Endometrium (tissue), 2 donors: ENCODE measurements around the gene KCNQ1OT1.

Source experiments
- FAIRE-seq: peaks from 2 replicates; lab custom pipeline; 2012; peaks lifted over from hg19 to GRCh38; lab: Jason Lieb, UNC
- donor health status: control.
- donor health status: control.

KCNQ1OT1 gene

DNA sequence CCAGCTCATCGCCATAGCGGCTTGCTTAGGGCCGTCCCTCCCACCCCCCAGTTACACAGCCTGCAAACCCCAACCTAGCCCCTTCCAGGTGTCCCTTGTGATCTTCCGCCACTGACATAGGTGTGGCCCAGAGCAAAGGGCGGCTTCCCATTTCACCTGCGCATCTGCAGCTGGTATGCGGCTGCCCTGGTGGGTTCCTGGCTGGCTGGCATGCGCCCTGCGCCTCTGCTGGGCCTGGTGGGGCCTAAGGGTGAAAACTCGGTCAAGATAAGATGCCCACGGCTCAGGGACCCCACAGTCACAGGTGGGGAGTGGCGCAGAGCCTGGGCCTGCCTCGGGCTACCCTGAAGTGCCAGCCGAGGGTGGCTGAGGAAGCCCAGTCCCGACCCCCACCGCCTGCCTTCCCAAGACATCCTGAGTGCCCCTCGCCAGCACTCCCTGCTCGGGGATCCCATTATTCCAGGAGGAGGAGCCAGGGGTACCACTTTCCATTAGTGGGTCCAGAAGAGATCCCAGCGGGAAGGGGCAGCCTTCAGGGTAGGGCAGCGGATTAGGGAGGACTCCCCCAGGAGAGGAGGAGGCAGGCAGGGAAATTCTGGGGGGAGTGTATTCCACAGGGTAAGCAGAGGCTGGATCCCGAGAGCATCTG is 36.9 kb upstream of the KCNQ1OT1 start:
- no peak for FAIRE-seq

DNA sequence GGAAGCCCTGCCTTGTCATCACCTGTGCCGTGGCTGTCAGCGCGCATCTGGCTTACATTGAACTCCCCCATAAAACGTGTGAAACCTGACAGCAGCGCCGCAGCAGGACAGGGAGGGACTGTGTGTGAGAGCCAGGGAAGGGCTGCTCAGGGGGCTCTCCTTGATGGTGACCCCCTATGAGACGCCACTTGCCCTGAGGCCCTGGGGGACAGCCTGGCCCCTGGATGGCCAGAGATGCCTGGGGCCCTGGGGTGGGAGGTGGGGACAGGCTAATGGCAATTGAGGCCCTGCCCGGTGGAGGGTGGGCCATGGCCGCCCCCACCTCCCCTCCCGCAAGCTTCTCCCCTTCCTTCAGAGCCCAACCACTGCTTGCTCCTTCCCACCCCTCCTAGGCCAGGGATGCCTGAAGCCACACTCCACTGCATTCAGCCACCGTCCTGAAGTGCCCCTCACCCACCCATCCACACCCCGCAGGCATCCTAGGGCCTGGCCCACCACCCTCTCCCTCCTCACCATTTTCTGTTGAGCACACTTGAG is 35.3 kb upstream of the KCNQ1OT1 start:
- no peak for FAIRE-seq

DNA sequence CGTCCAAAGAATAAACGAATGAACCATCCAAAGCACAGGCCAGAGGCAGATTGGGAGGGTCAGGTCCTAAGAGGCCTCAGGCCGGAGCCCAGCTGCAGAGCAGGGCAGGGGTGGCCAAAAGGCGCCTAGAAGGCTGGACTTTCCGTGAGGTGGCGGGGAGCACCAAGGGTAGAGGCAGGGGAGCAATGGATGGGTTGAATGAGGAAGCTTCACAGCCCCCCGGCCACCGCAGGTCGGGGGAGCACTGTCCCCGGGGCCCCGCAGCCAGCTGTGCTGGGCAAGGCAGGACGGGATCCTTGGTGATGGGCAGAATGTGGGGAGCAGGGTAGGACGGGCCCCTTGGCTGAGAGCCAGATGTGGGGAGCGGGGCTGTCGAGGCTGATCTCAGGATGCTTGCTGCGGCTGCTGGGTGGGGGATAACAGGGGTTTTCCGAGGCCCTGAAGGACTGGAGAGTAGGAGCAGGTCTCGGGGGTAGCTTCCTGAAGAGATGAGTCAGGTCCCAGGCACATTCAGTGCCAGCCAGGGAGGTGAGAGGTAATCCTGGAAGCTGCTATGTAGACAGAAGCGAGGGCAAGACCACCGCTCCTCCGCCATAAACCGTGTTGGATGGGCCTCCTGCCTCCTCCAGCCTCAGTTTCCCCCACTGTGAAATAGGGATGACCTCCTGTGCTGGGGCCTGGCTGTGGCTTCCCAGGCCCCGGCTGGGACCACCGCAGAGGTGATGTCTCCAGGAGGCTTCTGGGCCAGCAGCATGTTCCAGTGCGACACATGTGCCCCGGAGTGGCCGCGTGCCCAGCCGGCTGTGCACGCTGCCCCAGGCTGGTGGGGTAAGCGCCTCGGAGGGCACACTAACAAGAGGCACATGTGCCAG is 34.6 kb upstream of the KCNQ1OT1 start:
- FAIRE-seq: no peak

DNA sequence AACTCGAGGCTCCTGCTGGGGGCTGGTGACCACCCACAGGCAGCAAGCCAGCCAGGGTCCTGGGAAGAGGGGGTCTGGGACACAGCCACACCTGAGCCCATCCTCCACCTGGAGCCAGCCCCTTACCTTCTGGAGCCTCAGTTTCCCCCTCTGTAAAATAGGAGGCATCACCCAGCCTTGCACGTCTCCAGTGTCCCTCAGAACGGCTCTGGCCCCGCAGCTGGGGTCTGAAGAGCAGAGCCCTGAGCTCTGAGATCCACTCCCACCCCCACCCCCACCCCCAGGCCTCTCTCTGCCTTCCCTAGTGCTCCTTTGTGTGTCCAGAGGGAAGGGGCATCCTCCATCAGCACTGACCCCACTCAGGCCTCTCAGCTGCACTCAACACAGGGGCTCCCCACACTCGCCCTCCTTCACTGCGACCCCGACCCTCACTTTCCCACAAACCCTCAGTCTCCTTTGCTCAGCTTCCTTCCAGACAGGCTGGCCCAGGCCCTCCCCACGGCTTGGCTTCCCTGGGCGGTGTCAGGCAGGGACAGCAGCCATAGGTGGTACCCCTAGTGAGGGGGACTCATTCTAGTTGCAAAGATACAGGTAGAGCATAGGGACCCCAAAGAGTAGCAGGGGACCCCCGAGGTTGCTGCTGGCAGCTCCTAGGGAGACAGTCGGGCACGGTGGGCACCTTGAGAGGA is 33.3 kb upstream of the KCNQ1OT1 start:
- no peak for FAIRE-seq

DNA sequence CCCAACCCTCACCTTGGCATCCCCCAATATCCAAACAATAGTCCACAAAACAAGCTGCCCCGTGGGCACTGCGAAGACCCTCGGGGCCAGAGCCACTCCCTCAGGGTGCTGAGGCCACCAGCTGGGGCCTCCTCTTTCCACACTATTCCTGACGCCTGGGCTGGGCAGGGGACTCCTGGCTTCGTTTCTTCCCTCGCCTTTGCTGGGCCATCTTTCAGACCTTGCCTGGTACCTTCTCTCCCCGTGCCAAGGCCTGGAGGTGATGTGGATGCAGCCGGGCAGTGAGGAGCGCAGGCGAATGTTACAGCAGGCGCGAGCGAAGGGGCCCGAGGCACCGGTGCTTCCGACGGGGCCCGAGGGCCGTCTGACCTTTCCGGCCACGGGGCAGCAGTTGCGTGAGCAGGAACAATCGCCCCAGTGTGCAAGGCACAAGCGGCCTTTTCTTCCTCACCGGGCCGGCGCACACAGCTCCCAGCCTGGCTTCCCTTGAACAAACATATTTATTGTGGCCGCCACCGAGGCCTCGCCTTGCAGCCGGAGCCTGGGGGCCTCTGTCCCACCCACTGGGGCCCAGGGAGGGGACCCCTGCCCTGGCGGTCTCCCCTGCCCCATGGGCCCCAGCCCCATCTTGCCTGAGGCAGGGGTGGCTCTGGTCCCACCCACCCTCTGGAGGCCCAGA is 32.6 kb upstream of the KCNQ1OT1 start:
- no peak for FAIRE-seq

DNA sequence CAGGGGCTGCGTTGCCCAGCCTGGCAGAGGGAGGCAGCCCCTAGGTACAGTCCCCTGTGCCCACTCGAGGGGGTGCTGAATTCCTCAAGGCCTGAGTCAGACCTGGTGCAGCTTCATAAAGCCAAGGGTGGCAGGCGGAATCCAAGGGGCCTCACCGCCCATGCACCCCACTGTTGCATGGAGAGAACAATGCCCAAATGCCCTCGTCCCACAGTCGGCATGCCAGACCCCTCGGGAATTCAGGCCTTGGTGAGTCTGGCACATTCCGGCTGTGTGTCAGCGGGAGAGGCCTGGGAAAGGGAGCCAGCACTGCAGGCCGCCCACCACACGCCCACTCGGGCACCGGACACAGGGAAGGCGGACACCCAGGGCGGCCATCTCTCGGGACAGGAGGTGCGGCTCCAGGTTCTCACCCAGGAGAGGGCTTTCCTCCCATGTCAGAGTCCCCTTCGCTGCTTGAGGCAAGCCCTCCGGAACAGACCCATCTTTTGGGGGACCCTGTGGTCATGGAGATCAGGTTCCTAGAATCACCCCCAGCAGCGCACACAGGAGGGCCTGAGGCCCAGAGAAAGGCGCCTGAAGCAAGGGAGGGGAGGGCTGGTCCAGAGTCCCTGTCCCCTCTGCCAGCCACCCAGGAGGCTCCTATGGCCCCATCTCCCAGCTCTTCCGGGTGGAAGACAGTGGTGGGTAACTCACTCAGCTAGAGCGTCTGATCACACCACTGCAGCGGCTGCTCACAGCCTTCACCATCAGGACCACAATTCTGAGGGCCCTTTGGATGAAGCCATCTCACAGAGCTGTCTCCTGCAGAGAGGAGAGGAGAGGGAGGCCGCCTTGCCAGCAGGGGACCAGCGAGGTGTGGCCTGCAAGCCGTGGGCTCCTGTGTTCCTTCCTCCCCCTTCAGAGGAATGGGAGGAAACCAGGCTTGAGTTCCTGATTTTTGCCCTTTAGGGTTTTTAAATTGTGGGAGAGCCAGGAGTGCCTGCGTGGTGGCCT is 31.6 kb upstream of the KCNQ1OT1 start:
- no peak for FAIRE-seq

DNA sequence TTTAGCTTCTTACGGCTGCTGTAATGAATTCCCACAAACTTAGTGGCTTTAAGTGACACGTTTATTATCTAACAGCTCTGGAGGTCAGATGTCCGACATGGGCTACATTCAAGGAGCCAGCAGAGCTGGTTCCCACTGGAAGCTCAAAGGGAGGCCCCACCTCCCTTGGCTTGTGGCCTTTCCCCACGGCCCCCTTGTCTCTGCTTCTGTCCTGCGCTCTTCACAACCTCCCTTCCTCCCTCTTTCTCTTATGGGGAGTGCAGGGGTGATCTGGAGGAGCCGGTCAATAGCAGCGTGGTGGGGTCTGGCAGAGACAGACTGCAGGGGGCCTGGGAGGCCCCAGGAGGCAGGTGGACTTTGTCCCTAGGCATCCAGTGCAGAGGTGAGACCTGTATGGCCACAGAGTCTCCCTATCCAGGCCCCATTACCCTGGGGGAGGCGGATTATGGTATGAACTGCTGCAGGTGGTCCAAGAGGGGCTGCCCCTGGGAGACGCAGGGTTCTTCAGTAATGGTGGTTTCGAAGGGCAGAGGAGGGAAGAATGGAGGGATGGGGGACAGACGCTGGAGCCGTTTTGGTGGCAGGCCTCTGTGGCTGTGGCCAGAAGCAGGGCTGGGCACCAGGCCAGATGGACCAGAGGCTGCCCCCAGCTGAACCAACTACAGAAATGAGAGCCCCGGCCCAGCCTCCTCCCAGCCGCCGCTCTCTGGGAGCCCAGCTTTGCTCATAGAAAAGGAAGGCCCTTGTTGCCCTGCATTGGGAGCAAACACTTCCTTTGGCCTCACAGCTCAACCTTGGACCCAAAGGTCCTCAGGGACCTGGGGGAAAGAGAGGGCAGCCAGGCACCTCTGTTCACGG is 30.7 kb upstream of the KCNQ1OT1 start:
- FAIRE-seq: no peak

DNA sequence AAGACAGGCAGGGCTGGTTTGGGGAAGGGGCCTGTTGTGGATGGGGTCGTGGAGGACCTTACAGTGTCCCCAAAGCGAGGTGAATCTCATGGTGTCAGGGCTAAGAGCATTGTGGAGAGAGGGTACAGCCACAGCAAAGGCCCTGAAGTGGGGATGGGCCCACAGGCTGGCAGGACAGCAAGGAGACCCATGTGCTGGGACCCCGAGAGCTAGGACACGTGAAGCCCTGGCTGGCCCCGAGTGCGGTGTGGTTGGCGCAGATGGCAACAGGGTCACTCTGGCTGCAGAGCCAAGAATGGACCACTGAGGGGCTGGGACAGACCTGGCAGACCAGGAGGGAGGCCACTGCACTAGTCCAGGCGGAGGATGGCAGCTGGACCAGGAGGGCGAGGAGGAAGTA is 30.0 kb upstream of the KCNQ1OT1 start:
- FAIRE-seq: no peak

DNA sequence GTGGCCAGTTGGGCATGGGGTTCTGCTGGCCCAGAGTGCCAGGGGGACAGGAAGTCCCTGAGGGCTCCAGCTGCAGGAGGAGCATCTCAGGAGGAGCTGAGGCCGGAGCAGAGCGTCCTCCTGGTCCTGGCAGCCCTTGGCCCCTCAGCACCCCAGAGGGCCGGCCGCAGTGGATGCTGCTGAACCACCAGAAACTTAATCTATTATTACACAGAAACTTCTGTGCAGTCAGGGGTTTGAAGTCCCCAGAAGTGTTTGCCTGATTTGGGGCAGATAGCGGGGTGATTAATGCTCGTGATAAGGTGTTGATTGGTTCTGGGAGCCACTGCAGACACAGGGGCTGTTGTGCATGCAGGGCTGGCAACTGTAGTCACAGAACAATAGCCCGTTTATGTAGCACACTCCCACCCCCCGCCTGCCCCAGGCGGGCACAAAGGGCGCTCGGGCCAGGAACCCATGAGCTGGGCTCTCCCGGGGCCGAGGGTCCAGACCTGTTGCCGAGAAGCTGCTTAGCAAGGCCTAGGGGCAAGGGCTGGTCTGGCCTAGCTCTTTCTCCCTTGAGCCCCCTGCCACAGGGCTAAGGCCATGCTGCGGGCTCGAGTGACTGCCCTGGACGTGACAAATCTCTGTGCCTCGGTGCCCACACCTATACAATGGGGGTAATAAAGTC is 29.0 kb upstream of the KCNQ1OT1 start:
- no peak for FAIRE-seq

DNA sequence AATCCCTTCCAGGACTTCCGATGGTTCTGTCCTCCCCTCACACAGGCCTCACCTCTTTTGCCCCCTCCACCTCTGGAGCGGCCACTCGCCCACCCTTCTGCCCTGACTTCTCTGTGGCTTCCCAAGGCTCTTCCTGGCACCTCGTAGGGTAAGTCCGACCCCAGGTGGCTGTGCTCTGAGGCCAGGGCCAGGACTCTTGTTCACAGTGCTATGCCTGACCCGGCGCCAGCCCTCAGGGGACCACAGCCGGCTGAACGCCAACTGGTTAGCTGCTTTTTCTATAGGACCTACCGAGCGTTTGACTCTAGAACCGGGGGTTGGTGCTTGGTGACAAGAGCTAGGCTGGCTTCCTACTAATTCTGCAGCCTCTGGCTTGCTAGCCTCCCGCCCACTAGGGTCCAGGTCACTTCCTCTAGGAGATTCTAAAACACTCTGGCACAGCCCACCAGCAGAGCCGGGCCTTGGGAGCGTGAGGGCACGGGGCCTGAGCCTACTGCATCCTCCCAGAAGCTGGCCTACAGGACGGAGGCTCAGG is 28.4 kb upstream of the KCNQ1OT1 start:
- no peak for FAIRE-seq

DNA sequence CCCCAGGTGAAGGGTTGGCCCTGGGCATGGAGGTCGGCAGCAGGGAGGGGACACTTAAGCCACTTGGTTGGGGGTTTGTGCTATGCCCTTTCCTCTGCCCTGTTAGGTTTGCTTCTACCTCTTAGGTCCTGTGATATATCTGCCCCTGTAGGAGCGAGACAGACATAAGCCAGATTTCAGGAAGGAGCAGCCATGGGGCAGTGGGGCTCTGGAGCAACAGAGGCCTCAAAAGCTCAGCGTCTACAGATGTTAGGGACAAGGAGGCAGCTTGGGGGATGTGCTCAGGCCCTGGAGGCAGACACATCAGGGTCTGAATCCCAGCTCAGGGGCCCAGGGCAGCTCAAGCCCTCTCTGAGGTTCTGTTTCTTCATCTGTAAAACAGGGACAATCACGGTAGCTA is 27.2 kb upstream of the KCNQ1OT1 start:
- no peak for FAIRE-seq

DNA sequence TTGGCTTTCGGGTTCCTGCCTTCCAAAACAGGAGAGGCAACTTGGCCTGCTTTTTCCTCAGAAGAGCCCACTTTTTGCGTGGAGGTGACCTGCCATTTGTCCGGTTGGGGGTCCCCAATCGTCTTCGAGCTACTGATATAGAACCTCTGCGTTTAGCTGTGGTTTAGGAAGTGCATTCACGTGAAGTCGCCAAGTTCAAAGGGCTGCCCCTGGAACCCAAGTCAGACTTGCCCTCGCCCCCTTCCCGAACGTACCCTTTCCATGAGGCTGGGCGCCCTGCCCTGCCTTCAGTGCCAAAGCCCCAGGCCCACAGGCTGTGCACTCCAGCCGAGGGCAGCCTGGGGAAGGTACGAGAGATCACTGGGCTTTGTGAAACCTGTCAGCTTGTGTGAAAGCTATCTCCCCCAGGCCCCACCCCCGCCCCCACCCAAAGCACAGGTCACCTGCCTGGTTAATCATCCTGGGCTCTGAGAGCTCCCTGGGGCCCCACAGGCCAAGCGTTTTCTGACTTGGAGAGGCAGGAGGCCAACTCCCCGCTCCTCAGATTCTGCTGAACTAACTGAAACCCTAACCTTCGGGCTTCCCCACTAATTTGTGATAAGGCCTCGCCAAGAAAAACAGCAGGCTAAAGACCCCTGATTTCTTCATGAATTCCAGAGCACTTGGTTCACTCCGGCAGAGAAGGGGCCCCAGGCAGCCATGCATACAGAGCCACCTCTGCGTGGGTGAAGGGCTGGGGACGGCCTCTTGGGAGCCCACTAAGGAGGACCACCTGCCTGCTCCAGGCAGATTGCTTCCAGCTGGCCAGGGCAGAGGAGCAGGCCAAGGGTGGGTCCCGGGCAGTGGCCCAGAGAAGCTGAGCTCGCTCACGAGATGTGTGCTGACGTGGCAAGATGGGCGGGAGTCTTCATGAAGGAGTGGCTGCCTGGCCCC is 25.8 kb upstream of the KCNQ1OT1 start:
- FAIRE-seq: no peak

DNA sequence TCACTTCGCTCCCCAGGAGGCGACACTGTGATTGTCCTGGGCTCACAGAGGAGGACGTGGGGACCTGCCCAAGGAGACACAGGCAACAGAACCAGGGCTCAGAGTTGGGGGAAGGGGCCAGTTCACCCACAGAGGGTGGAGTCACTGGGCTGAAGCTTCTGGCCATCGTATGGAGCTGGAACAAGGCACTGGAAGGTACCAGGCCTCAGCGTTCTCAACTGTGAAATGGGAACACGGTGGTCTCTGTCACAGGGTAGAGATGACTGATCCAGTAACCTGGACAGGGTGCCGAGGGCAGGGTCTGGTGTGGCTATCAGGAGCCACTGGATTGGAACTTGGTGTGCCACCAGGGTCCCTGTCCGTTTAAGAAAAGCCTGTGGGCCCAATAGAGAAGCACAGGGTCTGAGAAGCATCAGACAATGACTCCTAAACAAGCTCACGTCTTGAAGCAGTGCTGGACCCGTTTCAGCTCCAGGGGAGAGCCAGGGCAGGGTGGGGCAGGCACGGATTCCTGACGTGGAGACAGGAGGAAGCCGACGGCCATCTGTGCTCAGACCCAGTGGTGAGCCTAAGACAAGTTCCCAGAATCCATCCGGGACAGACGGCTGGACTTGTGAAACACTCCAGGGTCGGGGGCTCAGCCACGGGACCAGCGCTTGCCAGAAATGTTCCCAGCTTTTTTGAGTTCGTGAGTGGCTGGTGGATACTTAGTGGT is 25.0 kb upstream of the KCNQ1OT1 start:
- no peak for FAIRE-seq

DNA sequence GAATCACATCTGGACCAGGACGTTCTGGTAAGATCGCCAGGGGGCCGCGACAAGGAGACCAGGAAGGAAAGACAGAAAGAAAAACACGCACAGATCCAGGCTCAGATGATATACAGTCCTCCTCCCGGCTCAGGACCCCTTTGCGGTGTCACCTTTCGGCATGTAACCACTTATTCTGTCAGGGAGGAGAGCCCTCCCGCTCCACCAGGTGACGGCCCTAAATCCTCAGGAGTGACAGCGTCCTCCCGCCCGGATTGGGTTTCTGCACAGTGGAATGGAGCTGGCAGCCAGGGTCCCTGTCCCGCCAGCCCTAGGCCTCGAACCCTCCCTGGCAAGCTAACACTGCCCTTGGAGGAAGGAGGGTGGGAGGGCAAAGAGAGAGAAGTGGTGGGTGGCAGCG is 24.3 kb upstream of the KCNQ1OT1 start:
- no peak for FAIRE-seq

DNA sequence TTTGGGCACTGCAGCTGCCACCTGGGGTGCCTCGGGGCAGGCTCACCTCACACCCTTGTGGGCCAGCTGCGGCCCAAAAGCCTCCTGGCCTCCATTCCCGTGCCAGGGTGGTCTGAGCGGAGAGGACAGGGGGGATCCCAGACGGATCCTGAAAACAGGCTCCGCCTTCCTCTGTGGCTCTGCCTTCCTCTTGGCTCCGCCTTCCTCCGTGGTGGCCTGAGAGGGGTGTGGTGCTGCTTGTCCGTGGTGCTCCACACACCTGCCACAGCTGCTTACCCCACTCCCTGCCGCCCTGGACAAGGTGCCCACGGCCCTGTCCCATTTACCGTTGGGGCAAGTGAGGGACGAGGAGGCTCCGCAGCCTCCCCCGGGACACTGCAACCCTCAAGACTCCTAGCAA is 23.2 kb upstream of the KCNQ1OT1 start:
- FAIRE-seq: no peak

DNA sequence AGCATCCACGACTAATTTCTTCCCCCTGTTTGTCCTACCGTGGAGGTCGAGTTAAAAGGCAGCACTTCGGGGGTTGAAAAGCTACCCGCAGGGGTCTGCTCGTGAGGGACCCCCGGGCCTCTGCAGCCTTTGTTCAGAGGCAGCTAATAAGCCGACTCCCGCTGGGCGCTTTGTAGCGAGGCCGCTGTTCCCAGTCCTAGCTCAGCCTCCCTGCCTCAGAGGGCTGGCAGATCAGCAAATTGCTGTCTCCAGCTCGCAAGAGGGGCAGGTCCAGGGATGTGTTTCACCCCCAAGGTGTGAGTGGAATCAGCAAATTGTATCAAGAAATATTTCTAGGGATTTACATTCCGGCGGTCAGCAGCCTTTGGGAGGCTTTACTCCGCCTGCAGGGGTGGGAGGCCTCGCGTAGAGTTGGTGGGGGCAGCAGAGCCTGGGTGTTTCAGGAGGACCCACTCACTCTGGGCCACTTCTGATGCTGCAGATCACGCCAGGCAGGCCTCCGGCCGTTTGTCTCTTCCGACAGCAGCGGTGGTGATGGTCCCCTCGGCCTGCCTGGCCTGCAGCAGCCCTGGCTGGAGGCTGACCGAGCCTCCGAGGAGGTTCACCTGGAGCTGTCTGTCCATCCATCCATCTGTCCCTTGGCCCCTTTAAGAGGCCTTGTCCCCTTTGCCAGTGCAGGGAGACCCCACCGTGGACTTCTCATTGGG is 21.6 kb upstream of the KCNQ1OT1 start:
- no peak for FAIRE-seq
